ENCODE data around the gene KRT9.
A peak's percentile ranks its signal among the peaks of the same experiment; 100 is the strongest.
"Not testable (repeated sequence)": the region's sequence is repeated elsewhere in the genome, so short reads cannot be mapped to it uniquely, and the experiment has no call there.

Gene KRT9

DNA sequence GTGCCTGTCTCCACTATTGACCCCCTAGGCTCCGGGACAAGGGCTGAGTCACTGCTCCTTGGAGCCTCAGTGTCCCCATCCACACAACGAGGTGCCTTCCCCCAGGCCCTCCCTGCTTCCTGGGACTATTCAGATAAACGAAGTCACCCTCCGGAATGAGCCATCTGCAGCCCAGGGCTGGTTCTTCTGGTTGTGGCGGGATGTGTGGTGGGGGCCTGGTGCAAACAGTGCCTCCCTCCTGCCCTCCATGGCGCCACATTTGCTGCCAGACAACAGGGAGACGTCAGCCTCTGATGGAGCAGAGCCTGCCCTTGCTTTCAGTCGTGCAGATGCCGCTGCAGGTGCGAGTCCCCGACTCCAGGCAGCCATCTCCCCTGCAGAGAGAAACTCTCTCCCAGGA is 45.8 kb upstream of the KRT9 start:
- TF ChIP-seq, protein P1, sequence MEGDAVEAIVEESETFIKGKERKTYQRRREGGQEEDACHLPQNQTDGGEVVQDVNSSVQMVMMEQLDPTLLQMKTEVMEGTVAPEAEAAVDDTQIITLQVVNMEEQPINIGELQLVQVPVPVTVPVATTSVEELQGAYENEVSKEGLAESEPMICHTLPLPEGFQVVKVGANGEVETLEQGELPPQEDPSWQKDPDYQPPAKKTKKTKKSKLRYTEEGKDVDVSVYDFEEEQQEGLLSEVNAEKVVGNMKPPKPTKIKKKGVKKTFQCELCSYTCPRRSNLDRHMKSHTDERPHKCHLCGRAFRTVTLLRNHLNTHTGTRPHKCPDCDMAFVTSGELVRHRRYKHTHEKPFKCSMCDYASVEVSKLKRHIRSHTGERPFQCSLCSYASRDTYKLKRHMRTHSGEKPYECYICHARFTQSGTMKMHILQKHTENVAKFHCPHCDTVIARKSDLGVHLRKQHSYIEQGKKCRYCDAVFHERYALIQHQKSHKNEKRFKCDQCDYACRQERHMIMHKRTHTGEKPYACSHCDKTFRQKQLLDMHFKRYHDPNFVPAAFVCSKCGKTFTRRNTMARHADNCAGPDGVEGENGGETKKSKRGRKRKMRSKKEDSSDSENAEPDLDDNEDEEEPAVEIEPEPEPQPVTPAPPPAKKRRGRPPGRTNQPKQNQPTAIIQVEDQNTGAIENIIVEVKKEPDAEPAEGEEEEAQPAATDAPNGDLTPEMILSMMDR (IDR thresholded peaks at IDR 0.05; ENCODE audit: low read depth, low read length) = no peak
- Histone ChIP-seq H3K4me1 (no peaks in the 10 kb centered on the region; the same call in 1 of the 2 replicates), H3K27me3 (no peaks in the 10 kb centered on the region), H3K4me3 (ENCODE audit: low read depth, low read length) (no peak overlapping the region), H3K9me3 (no peaks in the 10 kb centered on the region; the same call in 1 of the 2 replicates), H3K36me3 (no peaks in the 10 kb centered on the region)
- DNase-seq = peak; percentile 48

DNA sequence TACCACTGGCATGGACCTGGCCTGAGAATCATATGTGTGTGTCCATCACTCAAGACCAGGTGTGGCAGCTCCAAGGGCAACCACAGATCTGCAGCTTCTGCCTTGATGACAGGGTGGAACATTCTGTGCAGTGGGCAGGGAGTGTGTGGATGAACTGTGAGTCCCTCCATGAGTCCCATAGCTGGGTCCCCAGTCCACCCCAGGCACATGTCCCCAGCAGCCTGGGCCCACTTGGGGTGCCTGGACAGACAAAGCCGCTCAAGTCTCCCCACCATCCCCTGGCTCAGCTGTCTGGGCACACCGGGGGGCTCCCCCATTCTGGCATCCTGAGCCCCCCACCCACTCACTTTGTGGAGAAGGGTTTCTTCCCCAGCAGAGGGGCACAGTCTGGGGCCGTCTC is 45.3 kb upstream of the KRT9 start:
- Histone ChIP-seq H3K4me3 (ENCODE audit: low read depth, low read length) (no peak overlapping the region), H3K4me1 (no peaks in the 10 kb centered on the region; the same call in 1 of the 2 replicates), H3K36me3 (no peaks in the 10 kb centered on the region), H3K9me3 (no peaks in the 10 kb centered on the region; the same call in 1 of the 2 replicates), H3K27me3 (no peaks in the 10 kb centered on the region)
- TF ChIP-seq, protein P1 (IDR thresholded peaks at IDR 0.05; ENCODE audit: low read depth, low read length) = no peak
- no peak for DNase-seq

DNA sequence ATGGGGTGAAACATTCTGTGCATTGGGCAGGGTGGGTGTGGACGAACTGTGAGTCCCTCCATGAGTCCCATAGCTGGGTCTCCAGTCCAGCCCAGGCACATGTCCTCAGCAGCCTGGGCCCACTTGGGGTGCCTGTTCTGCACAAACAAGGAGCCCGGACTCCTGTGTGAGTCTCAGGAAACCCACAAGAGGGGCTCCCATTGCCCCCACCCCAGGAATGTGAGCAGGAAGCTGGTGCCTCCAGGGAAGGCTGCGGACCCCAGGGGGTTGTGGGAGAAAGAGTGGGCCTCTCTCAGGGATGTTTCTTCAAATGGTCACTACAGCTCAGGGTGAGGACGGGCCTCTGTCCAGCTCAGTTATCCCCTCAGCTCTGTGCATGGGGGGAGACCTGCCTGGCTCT is 44.6 kb upstream of the KRT9 start:
- DNase-seq = not testable (repeated sequence)

DNA sequence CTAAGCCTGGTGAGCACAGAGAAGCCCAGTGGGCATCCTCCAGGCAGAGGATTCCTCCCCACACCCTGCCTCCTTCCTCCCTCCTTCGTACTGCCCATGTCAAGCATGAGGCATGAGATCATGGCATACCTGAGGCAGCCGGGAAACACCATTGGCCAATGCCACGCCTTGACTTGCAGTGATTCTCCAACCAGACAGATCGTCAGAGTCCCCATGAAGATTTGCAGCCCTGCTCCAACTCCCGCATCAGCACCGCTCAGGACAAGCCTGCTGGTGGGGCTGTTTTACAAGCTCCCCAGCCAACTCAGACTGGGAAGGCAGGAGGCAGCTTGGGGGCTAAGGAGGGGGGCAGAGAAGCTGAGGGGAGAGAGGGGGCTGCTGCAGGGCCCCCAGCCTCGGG is 43.6 kb upstream of the KRT9 start:
- TF ChIP-seq, protein P1 (IDR thresholded peaks at IDR 0.05; ENCODE audit: low read depth, low read length) = no peak
- DNase-seq = no peak
- Histone ChIP-seq H3K4me1 (no peaks in the 10 kb centered on the region), H3K27me3 (no peaks in the 10 kb centered on the region), H3K4me3 (ENCODE audit: low read depth, low read length) (no peak overlapping the region), H3K36me3 (no peaks in the 10 kb centered on the region), H3K9me3 (no peaks in the 10 kb centered on the region)

More for the DNA sequence above, 44.6 kb upstream of the KRT9 start:
- H3K9me3 ChIP-seq; H3K4me3 ChIP-seq (ENCODE audit: low read depth, low read length); H3K4me1 ChIP-seq; H3K36me3 ChIP-seq; H3K27me3 ChIP-seq: not testable (repeated sequence)

DNA sequence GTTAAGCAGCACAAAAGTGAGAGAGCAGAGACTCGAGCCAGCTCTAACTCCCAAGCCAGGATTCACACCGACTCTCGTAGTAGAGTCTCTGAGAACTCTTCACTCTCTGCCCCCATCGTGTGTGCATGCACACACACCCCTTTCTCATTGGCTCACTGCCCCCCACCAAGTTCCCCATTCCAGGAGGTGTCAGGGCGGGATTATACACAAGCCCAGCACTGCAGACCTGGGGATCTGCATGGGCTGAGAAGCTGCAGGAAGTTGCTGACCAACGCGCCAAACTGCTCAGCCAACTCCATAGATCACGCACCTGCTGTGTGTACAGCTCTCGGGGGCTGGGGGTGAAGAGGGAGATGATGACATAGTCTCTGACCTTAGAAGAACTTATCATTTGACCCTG is 42.9 kb upstream of the KRT9 start:
- not testable (repeated sequence) for H3K36me3 ChIP-seq; H3K9me3 ChIP-seq; H3K4me3 ChIP-seq (ENCODE audit: low read depth, low read length); DNase-seq; H3K4me1 ChIP-seq; H3K27me3 ChIP-seq

DNA sequence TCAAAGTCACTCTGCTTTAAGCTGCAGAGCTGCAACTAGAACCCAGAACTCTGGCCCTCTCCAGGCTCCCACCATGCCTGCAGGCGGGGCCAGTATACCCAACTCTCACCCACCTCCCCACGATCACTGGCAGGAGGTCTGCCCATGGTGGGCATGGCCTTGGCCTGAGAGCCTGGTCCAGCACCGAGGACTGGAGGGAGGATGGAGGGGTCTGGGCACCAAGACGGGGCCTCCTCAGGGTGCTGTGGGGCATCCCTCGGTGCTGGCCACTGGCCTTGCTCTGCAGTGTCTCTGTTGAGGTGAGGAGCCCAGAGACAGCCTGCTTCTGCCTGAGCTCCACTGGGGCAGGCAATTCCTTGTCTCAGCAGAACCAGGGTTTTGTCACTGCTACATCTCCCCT is 42.2 kb upstream of the KRT9 start:
- H3K27me3 ChIP-seq = no peaks in the 10 kb centered on the region
- no peak for DNase-seq
- H3K4me1 ChIP-seq = no peaks in the 10 kb centered on the region
- H3K4me3 ChIP-seq (ENCODE audit: low read depth, low read length) = no peak overlapping the region
- H3K36me3 ChIP-seq = no peaks in the 10 kb centered on the region
- H3K9me3 ChIP-seq = no peaks in the 10 kb centered on the region
- TF ChIP-seq, protein P1 (IDR thresholded peaks at IDR 0.05; ENCODE audit: low read depth, low read length) = no peak

DNA sequence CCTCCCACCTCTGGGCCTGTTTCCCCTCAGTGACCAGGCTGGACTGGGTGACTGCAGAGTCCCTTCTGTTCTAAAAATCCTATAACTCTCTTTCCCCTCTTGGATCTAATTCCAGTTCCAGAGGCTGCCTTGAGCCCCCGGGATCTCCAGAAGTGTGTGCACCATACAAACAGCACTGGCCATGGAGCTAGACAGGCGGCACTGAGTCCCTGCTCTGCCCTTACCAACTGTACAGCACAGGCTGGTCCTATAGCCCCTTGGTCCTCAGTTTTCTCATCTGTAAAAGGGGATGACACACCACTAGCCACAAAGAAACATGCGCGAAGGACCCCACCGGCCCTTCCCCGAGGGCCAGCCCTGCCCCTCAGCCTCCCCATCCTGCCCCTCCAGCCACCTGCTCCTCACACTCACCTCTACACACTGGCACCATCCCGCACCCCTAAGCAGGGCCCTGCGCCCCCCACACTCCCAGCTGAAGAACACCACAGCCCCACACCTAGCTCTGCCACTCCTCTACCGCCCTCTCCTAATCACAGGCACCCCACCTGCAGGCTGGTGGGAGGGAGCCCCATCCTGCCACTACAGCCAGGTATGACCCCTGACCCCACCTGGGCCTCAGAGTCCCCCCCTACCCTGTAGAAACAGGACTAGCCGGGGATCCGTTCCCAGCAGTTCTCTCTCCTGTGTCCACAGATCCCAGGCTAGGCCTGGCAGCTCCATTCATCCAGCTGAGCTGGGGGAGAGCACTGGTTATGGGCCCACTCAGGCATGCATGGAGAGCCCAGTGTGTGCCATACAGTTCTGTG is 41.6 kb upstream of the KRT9 start:
- no peak for DNase-seq
- no peak overlapping the region for H3K4me3 ChIP-seq (ENCODE audit: low read depth, low read length)
- H3K27me3 ChIP-seq = no peaks in the 10 kb centered on the region
- no peaks in the 10 kb centered on the region for H3K4me1 ChIP-seq
- TF ChIP-seq, protein P1 (IDR thresholded peaks at IDR 0.05; ENCODE audit: low read depth, low read length) = no peak
- H3K9me3 ChIP-seq = no peaks in the 10 kb centered on the region
- H3K36me3 ChIP-seq = no peaks in the 10 kb centered on the region

DNA sequence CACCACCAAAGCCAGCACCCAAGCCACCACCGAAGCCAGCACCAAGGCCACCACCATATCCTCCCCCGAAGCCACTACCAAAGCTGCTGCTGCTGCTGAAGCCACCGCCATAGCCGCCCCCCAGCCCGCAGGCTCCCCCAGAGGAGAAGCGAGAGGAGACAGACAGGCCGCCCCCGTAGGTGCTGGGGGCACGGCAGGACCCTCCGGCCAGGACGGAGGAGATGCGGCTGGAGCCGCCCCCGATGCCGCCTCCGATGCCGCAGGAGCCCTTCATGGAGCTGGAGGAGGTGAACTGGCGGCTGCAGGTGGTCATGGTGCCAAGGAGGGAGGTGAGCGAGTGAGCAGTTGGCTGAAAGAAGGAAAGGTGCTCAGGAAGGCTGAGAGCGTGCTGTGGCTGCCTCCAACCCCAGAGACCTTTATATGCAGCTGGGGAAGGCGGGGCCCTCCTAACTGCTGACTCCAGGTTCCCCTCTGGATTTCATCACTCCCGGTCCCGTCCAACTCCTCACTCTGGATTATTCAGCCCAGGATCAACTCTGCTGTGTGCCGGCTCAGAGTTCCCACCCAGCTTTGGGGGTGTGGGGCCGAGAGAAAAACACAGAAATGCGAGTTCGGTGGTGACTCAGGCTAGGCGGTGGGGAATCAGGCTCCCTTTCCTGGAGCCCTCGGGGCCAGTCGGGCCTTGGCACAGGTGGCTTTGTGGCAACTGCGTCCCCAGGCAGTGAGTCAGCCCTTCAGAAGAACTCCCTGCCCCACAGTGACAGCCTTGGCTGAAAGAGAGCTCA is 40.7 kb upstream of the KRT9 start, which contains the start of gene KRT16:
Gene KRT16 (minus strand): TSS at position 392 of the 785 bp plus-strand sequence. CDS start 79 bp downstream, at position 313.
- H3K36me3 ChIP-seq; H3K4me1 ChIP-seq; DNase-seq; H3K27me3 ChIP-seq; H3K4me3 ChIP-seq (ENCODE audit: low read depth, low read length); H3K9me3 ChIP-seq: not testable (repeated sequence)
